HCT116 (cell line): ENCODE results near the gene WDR48. TPM values are rescaled to one million over a fixed set of nuclear protein-coding genes. Genes with fewer than 3 reads are reported as not detected.

Experiments used
- ATAC-seq: fragments of 200-7000 bp; cut with Tn5 transposase; 2 replicates; pipeline ENCODE4 v1.9.1; 2020; ENCODE audit warnings: mild to moderate bottlenecking, moderate library complexity
- BruUV-seq: library from RNA; stranded (reverse); fragments of 400-500 nt; replicated peaks from 2 replicates; lab custom pipeline; 2021; lab: Mats Ljungman, UMichigan
- CTCF ChIA-PET: fragments of 300-600 bp; sonication (Branson Sonifier 250); formaldehyde crosslinking; loops from one replicate; lab custom pipeline; 2021; ENCODE audit warnings: antibody characterized with exemption; lab: Charles Lee
- POLR2A ChIA-PET: fragments of 300-600, 350-600 bp; sonication (Branson Sonifier 250); formaldehyde crosslinking; loops from one replicate; lab custom pipeline; 2021; ENCODE audit warnings: antibody characterized with exemption; lab: Charles Lee
- RAD21 ChIA-PET, 2 experiments: fragments of 300-600 bp; sonication (Branson Sonifier 250); formaldehyde crosslinking; loops; one replicate each; lab custom pipeline; 2023; ENCODE audit warnings: low total read pairs in 2 of 2; ENCODE audit not compliant: uncharacterized antibody in 2 of 2, unreplicated experiment in 2 of 2, low non-redundant PET in 1 of 2; lab: Charles Lee
- DNase-seq: peaks from one replicate; pipeline ENCODE4 v3.0.0-alpha.2; 2010; ENCODE audit warnings: low read depth, low spot score
- H2AFZ ChIP-seq: fragments of 200-600 bp; shearing (Covaris generic), sonication (generic); 2 replicates; pipeline ENCODE4 v1.6.1; 2017; ENCODE audit warnings: low read depth, mixed run types, mixed read lengths, antibody characterized with exemption, low read length; ENCODE audit not compliant: poor library complexity, severe bottlenecking
- H3K27ac ChIP-seq: 2 replicates; pipeline ENCODE4 v1.5.1; 2012; ENCODE audit warnings: low read depth, low read length
- H3K27me3 ChIP-seq: fragments of 200-600 bp; sonication (generic); 2 replicates; pipeline ENCODE4 v1.6.1; 2016; ENCODE audit warnings: mixed run types, low read length, mixed read lengths; ENCODE audit not compliant: insufficient read depth
- H3K36me3 ChIP-seq, 2 experiments: fragments of 200-500 bp in 1 of 2; fragments of 200-600 bp in 1 of 2; sonication (Bioruptor generic) in 1 of 2; sonication (generic) in 1 of 2; 2 replicates each; pipeline versions ENCODE4 v1.5.1 to v1.6.1; 2014 to 2016; ENCODE audit warnings: low read length in 2 of 2, inconsistent platforms in 1 of 2, mixed read lengths in 1 of 2, mixed run types in 1 of 2; ENCODE audit not compliant: insufficient read depth in 2 of 2, control insufficient read depth in 1 of 2
- H3K4me1 ChIP-seq, 2 experiments: fragments of 200-600 bp in 1 of 2; sonication (generic) in 1 of 2; 2 replicates each; pipeline versions ENCODE4 v1.5.1 to v1.6.1; 2012 to 2017; ENCODE audit warnings: low read length in 2 of 2, inconsistent platforms in 1 of 2, mild to moderate bottlenecking in 1 of 2, mixed read lengths in 1 of 2, mixed run types in 1 of 2, moderate library complexity in 1 of 2; ENCODE audit not compliant: insufficient read depth in 2 of 2, control insufficient read depth in 1 of 2
- H3K4me2 ChIP-seq: fragments of 200-600 bp; sonication (generic); 2 replicates; pipeline ENCODE4 v1.6.1; 2017; ENCODE audit warnings: mixed run types, low read length, mixed read lengths
- H3K4me3 ChIP-seq, 2 experiments: fragments of 200-600 bp in 1 of 2; sonication (generic) in 1 of 2; replicated peaks in 1 of 2; 2 replicates each; pipeline ENCODE4 v1.5.1; 2011 to 2016; ENCODE audit warnings: low read length in 2 of 2, control low read depth in 1 of 2, low read depth in 1 of 2, mild to moderate bottlenecking in 1 of 2, mixed read lengths in 1 of 2, mixed run types in 1 of 2
- H3K79me2 ChIP-seq: fragments of 200-600 bp; sonication (generic); 2 replicates; pipeline ENCODE4 v1.6.1; 2017; ENCODE audit warnings: mild to moderate bottlenecking, mixed run types, low read length, moderate library complexity, mixed read lengths; ENCODE audit not compliant: insufficient read depth
- H3K9ac ChIP-seq: fragments of 200-600 bp; sonication (generic); 2 replicates; pipeline ENCODE4 v1.6.1; 2016; ENCODE audit warnings: low read length, mixed read lengths
- H3K9me2 ChIP-seq: fragments of 200-600 bp; sonication (generic), shearing (Covaris generic); 2 replicates; pipeline ENCODE4 v1.6.1; 2017; ENCODE audit warnings: mixed run types, mild to moderate bottlenecking, moderate library complexity; ENCODE audit not compliant: insufficient read depth
- H3K9me3 ChIP-seq, 2 experiments: fragments of 200-500 bp in 1 of 2; fragments of 200-600 bp in 1 of 2; sonication (Bioruptor generic) in 1 of 2; sonication (generic) in 1 of 2; 2 replicates each; pipeline ENCODE4 v1.6.1; 2014 to 2017; ENCODE audit warnings: low read length in 2 of 2, mixed read lengths in 2 of 2, inconsistent platforms in 1 of 2, low read depth in 1 of 2, mild to moderate bottlenecking in 1 of 2, mixed run types in 1 of 2, moderate library complexity in 1 of 2; ENCODE audit not compliant: control insufficient read depth in 1 of 2, insufficient read depth in 1 of 2
- H4K20me1 ChIP-seq: fragments of 200-600 bp; sonication (generic), shearing (Covaris generic); 2 replicates; pipeline ENCODE4 v1.6.1; 2017; ENCODE audit warnings: mixed run types, mild to moderate bottlenecking, moderate library complexity; ENCODE audit not compliant: insufficient read depth
- CEBPB ChIP-seq: IDR thresholded peaks from 2 replicates; pipeline ENCODE4 v1.6.1; 2012; ENCODE audit warnings: low read depth
- EGR1 ChIP-seq: IDR thresholded peaks from 2 replicates; pipeline ENCODE4 v1.6.1; 2012; ENCODE audit warnings: low read depth
- ELF1 ChIP-seq: IDR thresholded peaks from 2 replicates; pipeline ENCODE4 v1.6.1; 2012; ENCODE audit warnings: low read depth, borderline replicate concordance
- EZH2 ChIP-seq: fragments of 200-600 bp; sonication (generic); IDR thresholded peaks from 2 replicates; pipeline ENCODE4 v1.6.1; 2017; ENCODE audit warnings: antibody characterized with exemption, mixed run types
- EZH2phosphoT487 ChIP-seq: fragments of 200-600 bp; IDR thresholded peaks from 2 replicates; pipeline ENCODE4 v1.6.1; 2018; ENCODE audit warnings: antibody characterized with exemption, borderline replicate concordance
- SIN3A ChIP-seq: IDR thresholded peaks from 2 replicates; pipeline ENCODE4 v1.6.1; 2012; ENCODE audit warnings: low read depth
- SP1 ChIP-seq: IDR thresholded peaks from 2 replicates; pipeline ENCODE4 v1.6.1; 2012; ENCODE audit warnings: low read depth
- ZNF274 ChIP-seq: fragments of 200-500 bp; sonication (Bioruptor generic); IDR thresholded peaks from 2 replicates; pipeline ENCODE4 v1.6.1; 2014; ENCODE audit warnings: mild to moderate bottlenecking, low read depth, low read length, inconsistent platforms
- intact Hi-C: fragments of 100-400 bp; cut with micrococcal nuclease; formaldehyde crosslinking; loops from 2 replicates; pipeline ENCODE4 v1.10.0; 2022
- total RNA-seq: library from RNA; stranded (reverse); gene quantifications from one replicate; pipeline ENCODE4 v1.2.1, GENCODE V29; 2021; ENCODE audit not compliant: unreplicated experiment
- TF ChIP-seq, protein P1 (sequence below): IDR thresholded peaks from 2 replicates; pipeline ENCODE4 v1.6.1; 2012; ENCODE audit warnings: low read depth
- TF ChIP-seq, protein P2 (sequence below): IDR thresholded peaks from 2 replicates; pipeline ENCODE4 v1.6.1; 2012

The WDR48 gene
- total RNA-seq, 1 experiment from 2014 or later = 35.6 TPM

DNA sequence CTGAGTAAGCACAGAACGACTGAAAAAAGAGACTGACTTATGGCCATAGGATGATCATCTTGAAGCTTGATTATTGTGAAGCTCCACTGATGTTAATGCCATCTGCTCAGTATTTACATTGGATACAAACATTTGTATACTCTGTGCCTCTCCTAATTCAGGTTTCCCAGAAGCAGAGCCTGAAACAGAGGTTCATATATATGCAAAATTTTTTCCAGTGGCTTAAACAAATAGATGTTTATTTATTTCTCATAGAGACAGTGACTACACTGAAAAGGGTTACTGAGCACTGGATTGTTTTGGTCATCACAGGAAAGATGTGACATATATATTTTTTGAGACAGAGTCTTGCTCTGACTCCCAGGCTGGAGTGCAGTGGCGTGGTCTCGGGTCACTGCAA, 36.4 kb upstream of the WDR48 start:
- no peak for ATAC-seq
- ChIA-PET RAD21 (no interaction called here), CTCF (interaction anchor here (1.0 kb wide), 1 partner anchor 15 kb away, joined by 3 read pairs; no protein-coding TSS in a partner anchor), POLR2A (no interaction called here)
- intact Hi-C loops = no loop called here
- Histone ChIP-seq H3K9me2 (no peaks in the 10 kb centered on the region), H3K9me3 (no peaks in the 10 kb centered on the region), H3K4me1 (no peaks in the 10 kb centered on the region), H3K27me3 (peaks cover 23% of the 10 kb centered on the region), H3K79me2 (no peaks in the 10 kb centered on the region), H4K20me1 (no peaks in the 10 kb centered on the region), H3K4me2 (no peak overlapping the region), H3K27ac (no peak overlapping the region), H3K9ac (no peak overlapping the region), H2AFZ (no peak overlapping the region), H3K36me3 (no peaks in the 10 kb centered on the region), H3K4me3 (no peak overlapping the region)
- no peak for DNase-seq
- BruUV-seq = no TSS peak
- TF ChIP-seq EZH2phosphoT487 = no peak
- TF ChIP-seq SIN3A = no peak
- TF ChIP-seq, protein P1, sequence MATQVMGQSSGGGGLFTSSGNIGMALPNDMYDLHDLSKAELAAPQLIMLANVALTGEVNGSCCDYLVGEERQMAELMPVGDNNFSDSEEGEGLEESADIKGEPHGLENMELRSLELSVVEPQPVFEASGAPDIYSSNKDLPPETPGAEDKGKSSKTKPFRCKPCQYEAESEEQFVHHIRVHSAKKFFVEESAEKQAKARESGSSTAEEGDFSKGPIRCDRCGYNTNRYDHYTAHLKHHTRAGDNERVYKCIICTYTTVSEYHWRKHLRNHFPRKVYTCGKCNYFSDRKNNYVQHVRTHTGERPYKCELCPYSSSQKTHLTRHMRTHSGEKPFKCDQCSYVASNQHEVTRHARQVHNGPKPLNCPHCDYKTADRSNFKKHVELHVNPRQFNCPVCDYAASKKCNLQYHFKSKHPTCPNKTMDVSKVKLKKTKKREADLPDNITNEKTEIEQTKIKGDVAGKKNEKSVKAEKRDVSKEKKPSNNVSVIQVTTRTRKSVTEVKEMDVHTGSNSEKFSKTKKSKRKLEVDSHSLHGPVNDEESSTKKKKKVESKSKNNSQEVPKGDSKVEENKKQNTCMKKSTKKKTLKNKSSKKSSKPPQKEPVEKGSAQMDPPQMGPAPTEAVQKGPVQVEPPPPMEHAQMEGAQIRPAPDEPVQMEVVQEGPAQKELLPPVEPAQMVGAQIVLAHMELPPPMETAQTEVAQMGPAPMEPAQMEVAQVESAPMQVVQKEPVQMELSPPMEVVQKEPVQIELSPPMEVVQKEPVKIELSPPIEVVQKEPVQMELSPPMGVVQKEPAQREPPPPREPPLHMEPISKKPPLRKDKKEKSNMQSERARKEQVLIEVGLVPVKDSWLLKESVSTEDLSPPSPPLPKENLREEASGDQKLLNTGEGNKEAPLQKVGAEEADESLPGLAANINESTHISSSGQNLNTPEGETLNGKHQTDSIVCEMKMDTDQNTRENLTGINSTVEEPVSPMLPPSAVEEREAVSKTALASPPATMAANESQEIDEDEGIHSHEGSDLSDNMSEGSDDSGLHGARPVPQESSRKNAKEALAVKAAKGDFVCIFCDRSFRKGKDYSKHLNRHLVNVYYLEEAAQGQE = no peak
- TF ChIP-seq, protein P2, sequence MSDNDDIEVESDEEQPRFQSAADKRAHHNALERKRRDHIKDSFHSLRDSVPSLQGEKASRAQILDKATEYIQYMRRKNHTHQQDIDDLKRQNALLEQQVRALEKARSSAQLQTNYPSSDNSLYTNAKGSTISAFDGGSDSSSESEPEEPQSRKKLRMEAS = no peak
- TF ChIP-seq EGR1 = no peak
- TF ChIP-seq EZH2 = no peak
- TF ChIP-seq SP1 = no peak
- TF ChIP-seq ZNF274 = no peak
- no peak for TF ChIP-seq CEBPB
- no peak for TF ChIP-seq ELF1
